SIG-M5 (cell line): Measurements from ENCODE around the gene EVPLL.
"Not testable (repeated sequence)": the region's sequence is repeated elsewhere in the genome, so short reads cannot be mapped to it uniquely, and the experiment has no call there.

Experiments
- DNase-seq: peaks from one replicate; lab custom pipeline; 2025; lab: John Stamatoyannopoulos, UW

EVPLL gene

GRCh38 chr17:18377437-18378204 lies at the start of gene EVPLL:
EVPLL (plus strand) TSS chr17:18377778; CDS start chr17:18380938, 3,160 bp downstream.
- no peak for DNase-seq

- DNase-seq = no peak
Observed at GRCh38 chr17:18328643-18329204, 48.9 kb upstream of the EVPLL start.

GRCh38 chr17:18331879-18332278 lies 45.7 kb upstream of the EVPLL start:
- no peak for DNase-seq

- DNase-seq = no peak
Observed at GRCh38 chr17:18332909-18333489, 44.6 kb upstream of the EVPLL start.

- not testable (repeated sequence) for DNase-seq
Observed at GRCh38 chr17:18338158-18338557, 39.4 kb upstream of the EVPLL start.

GRCh38 chr17:18339933-18340332 lies 37.6 kb upstream of the EVPLL start:
- DNase-seq = no peak

GRCh38 chr17:18344021-18344420 lies 33.6 kb upstream of the EVPLL start:
- no peak for DNase-seq

- no peak for DNase-seq
Observed at GRCh38 chr17:18353541-18353940, 24.0 kb upstream of the EVPLL start.

- DNase-seq = no peak
Observed at GRCh38 chr17:18356624-18357023, 21.0 kb upstream of the EVPLL start.

- DNase-seq = no peak
Observed at GRCh38 chr17:18360518-18360917, 17.1 kb upstream of the EVPLL start.

GRCh38 chr17:18361837-18362697 lies 15.5 kb upstream of the EVPLL start:
- no peak for DNase-seq

- DNase-seq = no peak
Observed at GRCh38 chr17:18362698-18363100, 14.9 kb upstream of the EVPLL start.

- DNase-seq = no peak
Observed at GRCh38 chr17:18363101-18364049, 14.2 kb upstream of the EVPLL start, which contains the start of gene SHMT1. SHMT1 (minus strand) TSS chr17:18363550; CDS start chr17:18355981, 7,569 bp downstream.

GRCh38 chr17:18364166-18364565 lies 13.4 kb upstream of the EVPLL start:
- DNase-seq = no peak

GRCh38 chr17:18368946-18369345 lies 8.6 kb upstream of the EVPLL start:
- DNase-seq = no peak

- no peak for DNase-seq
Observed at GRCh38 chr17:18370761-18371160, 6.8 kb upstream of the EVPLL start.

GRCh38 chr17:18371455-18371854 lies 6.1 kb upstream of the EVPLL start:
- no peak for DNase-seq

GRCh38 chr17:18373181-18373580 lies 4.4 kb upstream of the EVPLL start:
- DNase-seq = not testable (repeated sequence)

- DNase-seq = no peak
Observed at GRCh38 chr17:18374216-18374615, 3.4 kb upstream of the EVPLL start.

- no peak for DNase-seq
Observed at GRCh38 chr17:18378205-18378505, 577 bp downstream of the EVPLL start.

- not testable (repeated sequence) for DNase-seq
Observed at GRCh38 chr17:18378614-18379013, 1.0 kb downstream of the EVPLL start.
